Natural killer cell (primary cell): ENCODE data around the gene EMX1. TPM values are rescaled to one million over a fixed set of nuclear protein-coding genes. Genes with fewer than 3 reads are reported as not detected.

Source experiments
- ATAC-seq, 3 donors: fragments of 150-1000 bp in 2 of 3; fragments of 200-7000 bp in 1 of 3; cut with Tn5 transposase; 1 replicate in 1 of 3; 2 replicates in 2 of 3; pipeline ENCODE4 v1.10.0; 2021; ENCODE audit warnings: mild to moderate bottlenecking in 2 of 3, moderate library complexity in 2 of 3
- DNase-seq, 2 donors: peaks; one replicate each; pipeline versions ENCODE4 v3.0.0 to v3.0.0-alpha.2; 2013 to 2021; ENCODE audit warnings: mixed read lengths in 1 of 2
- H3K27ac ChIP-seq: one replicate; pipeline ENCODE4 v1.5.1; 2013; ENCODE audit warnings: mild to moderate bottlenecking, low read length
- H3K27me3 ChIP-seq: one replicate; pipeline ENCODE4 v1.6.1; 2013; ENCODE audit warnings: low read length; ENCODE audit not compliant: control insufficient read depth, insufficient read depth
- H3K36me3 ChIP-seq: one replicate; pipeline ENCODE4 v1.6.1; 2013; ENCODE audit warnings: low read length; ENCODE audit not compliant: control insufficient read depth, insufficient read depth
- H3K4me1 ChIP-seq: one replicate; pipeline ENCODE4 v1.6.1; 2013; ENCODE audit warnings: low read length; ENCODE audit not compliant: control insufficient read depth, insufficient read depth
- H3K4me3 ChIP-seq: one replicate; pipeline ENCODE4 v1.5.1; 2013; ENCODE audit warnings: low read length
- H3K9me3 ChIP-seq: one replicate; pipeline ENCODE4 v1.6.1; 2013; ENCODE audit warnings: low read length; ENCODE audit not compliant: control insufficient read depth, insufficient read depth
- H3K27ac Mint-ChIP-seq, 2 donors: one replicate each; pipeline ENCODE4 v1.8.0; 2022; ENCODE audit warnings: mild to moderate bottlenecking in 2 of 2, mixed read lengths in 2 of 2, moderate library complexity in 1 of 2
- H3K27me3 Mint-ChIP-seq, 2 donors: one replicate each; pipeline ENCODE4 v1.8.0; 2022; ENCODE audit warnings: low read depth in 2 of 2, mixed read lengths in 2 of 2
- H3K36me3 Mint-ChIP-seq: one replicate; pipeline ENCODE4 v1.8.0; 2022; ENCODE audit warnings: mixed read lengths
- H3K4me1 Mint-ChIP-seq, 2 donors: one replicate each; pipeline ENCODE4 v1.8.0; 2022; ENCODE audit warnings: mixed read lengths in 2 of 2
- H3K4me3 Mint-ChIP-seq: one replicate; pipeline ENCODE4 v1.8.0; 2022; ENCODE audit warnings: mild to moderate bottlenecking, moderate library complexity, mixed read lengths
- H3K9me3 Mint-ChIP-seq, 2 donors: one replicate each; pipeline ENCODE4 v1.8.0; 2022; ENCODE audit warnings: mixed read lengths in 2 of 2
- CTCF ChIP-seq: fragments of 200-600 bp; IDR thresholded peaks from one replicate; pipeline ENCODE4 v1.8.0; 2022; ENCODE audit warnings: antibody characterized with exemption
- WGBS: methylation state at CpG from one replicate; pipeline ENCODE4 v1.1.7; 2013; ENCODE audit warnings: missing lambda C conversion rate; ENCODE audit not compliant: insufficient coverage; 5-methylcytosine and 5-hydroxymethylcytosine counted together
- intact Hi-C: fragments of 100-400 bp; cut with micrococcal nuclease; formaldehyde crosslinking; loops from one replicate; pipeline ENCODE4 v1.14.2; 2022
- total RNA-seq, 4 donors: library from RNA; stranded (reverse); fragments of 120-200 nt in 1 of 4; gene quantifications; one replicate each; pipeline versions ENCODE4 v1.2.3 to v1.2.4, GENCODE V29; 2013 to 2022

EMX1 gene
- total RNA-seq, 3 donors from 2014 or later (not counting 1 experiment from before 2014, with no cell fraction given): not detected

GRCh38 chr2:72933207-72933606 is 15.9 kb downstream of the EMX1 start:
- 95% methylated on average over 5 of the region's 5 CpGs for WGBS
- no peak overlapping the region for H3K4me3 Mint-ChIP-seq
- H3K36me3 ChIP-seq: no peaks in the 10 kb centered on the region
- H3K27me3 ChIP-seq: no peaks in the 10 kb centered on the region
- H3K27ac Mint-ChIP-seq: no peak overlapping the region
- no peak overlapping the region for H3K4me3 ChIP-seq
- intact Hi-C loops: no loop called here
- no peak for TF ChIP-seq CTCF
- peaks cover 0 to 7% of the 10 kb centered on the region in 2 donors for H3K27me3 Mint-ChIP-seq
- no peaks in the 10 kb centered on the region for H3K9me3 ChIP-seq
- no peaks in the 10 kb centered on the region for H3K36me3 Mint-ChIP-seq
- no peaks in the 10 kb centered on the region for H3K9me3 Mint-ChIP-seq
- DNase-seq: no peak
- no peak overlapping the region for H3K27ac ChIP-seq
- peaks cover 7 to 15% of the 10 kb centered on the region in 2 donors for H3K4me1 Mint-ChIP-seq
- peaks cover 6% of the 10 kb centered on the region for H3K4me1 ChIP-seq
- ATAC-seq: no peak

- Histone ChIP-seq H3K9me3 (no peaks in the 10 kb centered on the region), H3K36me3 (no peaks in the 10 kb centered on the region), H3K27ac (no peak overlapping the region), H3K4me1 (peaks cover 6% of the 10 kb centered on the region), H3K27me3 (no peaks in the 10 kb centered on the region), H3K4me3 (no peak overlapping the region)
- intact Hi-C loops: no loop called here
- H3K4me1 Mint-ChIP-seq: peaks cover 7 to 15% of the 10 kb centered on the region in 2 donors
- peaks cover 0 to 7% of the 10 kb centered on the region in 2 donors for H3K27me3 Mint-ChIP-seq
- no peak for TF ChIP-seq CTCF
- no peak overlapping the region for H3K27ac Mint-ChIP-seq
- H3K4me3 Mint-ChIP-seq: no peak overlapping the region
- ATAC-seq: no peak
- no peak for DNase-seq
- H3K36me3 Mint-ChIP-seq: no peaks in the 10 kb centered on the region
- no peaks in the 10 kb centered on the region for H3K9me3 Mint-ChIP-seq
- WGBS: 85% methylated on average over 12 of the region's 12 CpGs
These were observed 16.4 kb downstream of the EMX1 start for GRCh38 chr2:72933646-72934151.

- Mint-ChIP-seq H3K4me1 (peaks cover 7 to 15% of the 10 kb centered on the region in 2 donors), H3K27ac (no peak overlapping the region), H3K36me3 (no peaks in the 10 kb centered on the region), H3K9me3 (no peaks in the 10 kb centered on the region), H3K27me3 (peaks cover 0 to 7% of the 10 kb centered on the region in 2 donors), H3K4me3 (no peak overlapping the region)
- peaks cover 6% of the 10 kb centered on the region for H3K4me1 ChIP-seq
- no peaks in the 10 kb centered on the region for H3K9me3 ChIP-seq
- ATAC-seq (no peak), DNase-seq (no peak)
- no peak overlapping the region for H3K27ac ChIP-seq
- WGBS: 79% methylated on average over 14 of the region's 14 CpGs
- no peaks in the 10 kb centered on the region for H3K36me3 ChIP-seq
- intact Hi-C loops: no loop called here
- H3K4me3 ChIP-seq: no peak overlapping the region
- TF ChIP-seq CTCF: no peak
- no peaks in the 10 kb centered on the region for H3K27me3 ChIP-seq
These were observed 17.6 kb downstream of the EMX1 start for GRCh38 chr2:72934683-72935610.
